H9 (cell line): ENCODE measurements around the gene HTRA3. TPM values are rescaled to one million over a fixed set of nuclear protein-coding genes. Genes with fewer than 3 reads are reported as not detected.
"Not testable (repeated sequence)": the region's sequence is repeated elsewhere in the genome, so short reads cannot be mapped to it uniquely, and the experiment has no call there.

Experiments used
- DNase-seq: peaks from one replicate; pipeline ENCODE4 v3.0.0-alpha.2; 2017
- H2AFZ ChIP-seq: one replicate; pipeline ENCODE4 v1.6.1; 2013; ENCODE audit warnings: mild to moderate bottlenecking, low read length, control low read depth, moderate library complexity
- H2AK5ac ChIP-seq: 2 replicates; pipeline ENCODE4 v1.6.1; 2013; ENCODE audit warnings: low read length, control low read depth, mixed read lengths; ENCODE audit not compliant: insufficient read length
- H2BK120ac ChIP-seq: one replicate; pipeline ENCODE4 v1.6.1; 2013; ENCODE audit warnings: low read depth, mild to moderate bottlenecking, low read length, control low read depth, inconsistent platforms; ENCODE audit not compliant: poor library complexity, severe bottlenecking
- H2BK12ac ChIP-seq: 2 replicates; pipeline ENCODE4 v1.6.1; 2013; ENCODE audit warnings: low read length, control low read depth, mixed read lengths, low read depth; ENCODE audit not compliant: insufficient read length
- H2BK15ac ChIP-seq: 2 replicates; pipeline ENCODE4 v1.6.1; 2013; ENCODE audit warnings: low read depth, low read length, control low read depth
- H2BK20ac ChIP-seq: one replicate; pipeline ENCODE4 v1.6.1; 2013; ENCODE audit warnings: low read depth, mild to moderate bottlenecking, low read length, control low read depth, inconsistent platforms; ENCODE audit not compliant: poor library complexity, severe bottlenecking
- H2BK5ac ChIP-seq: 2 replicates; pipeline ENCODE4 v1.6.1; 2013; ENCODE audit warnings: low read length, control low read depth, mixed read lengths; ENCODE audit not compliant: insufficient read length
- H3K14ac ChIP-seq: 2 replicates; pipeline ENCODE4 v1.6.1; 2013; ENCODE audit warnings: low read length, control low read depth; ENCODE audit not compliant: insufficient read depth
- H3K18ac ChIP-seq: 2 replicates; pipeline ENCODE4 v1.6.1; 2013; ENCODE audit warnings: low read depth, mild to moderate bottlenecking, mixed read lengths, low read length, control low read depth; ENCODE audit not compliant: insufficient read length
- H3K23ac ChIP-seq: 2 replicates; pipeline ENCODE4 v1.6.1; 2013; ENCODE audit warnings: low read length, control low read depth, mixed read lengths, low read depth; ENCODE audit not compliant: insufficient read length
- H3K23me2 ChIP-seq: 2 replicates; pipeline ENCODE4 v1.6.1; 2013; ENCODE audit warnings: low read depth, mild to moderate bottlenecking, mixed read lengths, low read length, control low read depth; ENCODE audit not compliant: insufficient read length, poor library complexity, severe bottlenecking
- H3K27ac ChIP-seq: 2 replicates; pipeline ENCODE4 v1.5.1; 2013; ENCODE audit warnings: low read length, control low read depth, mixed read lengths, low read depth; ENCODE audit not compliant: insufficient read length
- H3K27me3 ChIP-seq: 2 replicates; pipeline ENCODE4 v1.6.1; 2013; ENCODE audit warnings: low read length, control low read depth, inconsistent platforms; ENCODE audit not compliant: insufficient read depth
- H3K4ac ChIP-seq: 2 replicates; pipeline ENCODE4 v1.6.1; 2013; ENCODE audit warnings: low read depth, mild to moderate bottlenecking, control low read depth, inconsistent platforms, low read length, moderate library complexity
- H3K4me1 ChIP-seq: 2 replicates; pipeline ENCODE4 v1.6.1; 2013; ENCODE audit warnings: low read length, control low read depth, inconsistent platforms; ENCODE audit not compliant: insufficient read depth
- H3K4me2 ChIP-seq: 2 replicates; pipeline ENCODE4 v1.6.1; 2013; ENCODE audit warnings: low read length, control low read depth, mixed read lengths; ENCODE audit not compliant: insufficient read length, insufficient read depth
- H3K56ac ChIP-seq: 2 replicates; pipeline ENCODE4 v1.6.1; 2013; ENCODE audit warnings: low read depth, mild to moderate bottlenecking, mixed read lengths, low read length, control low read depth; ENCODE audit not compliant: insufficient read length
- H3K79me1 ChIP-seq: 2 replicates; pipeline ENCODE4 v1.6.1; 2013; ENCODE audit warnings: low read depth, mild to moderate bottlenecking, moderate library complexity, low read length, control low read depth, inconsistent platforms; ENCODE audit not compliant: insufficient read depth, poor library complexity, severe bottlenecking
- H3K79me2 ChIP-seq: 2 replicates; pipeline ENCODE4 v1.6.1; 2013; ENCODE audit warnings: low read length, control low read depth, inconsistent platforms; ENCODE audit not compliant: insufficient read depth
- H3K9ac ChIP-seq: 2 replicates; pipeline ENCODE4 v1.6.1; 2013; ENCODE audit warnings: low read length, control low read depth, mixed read lengths; ENCODE audit not compliant: insufficient read length; ENCODE audit errors: extremely low read depth
- H3K9me3 ChIP-seq: one replicate; pipeline ENCODE4 v1.6.1; 2013; ENCODE audit warnings: low read depth, low read length, inconsistent platforms; ENCODE audit not compliant: control insufficient read depth
- H3T11ph ChIP-seq: one replicate; pipeline ENCODE4 v1.6.1; 2013; ENCODE audit warnings: mild to moderate bottlenecking, low read length, control low read depth, inconsistent platforms
- H4K20me1 ChIP-seq: one replicate; pipeline ENCODE4 v1.6.1; 2013; ENCODE audit not compliant: control insufficient read depth, insufficient read length, insufficient read depth
- H4K5ac ChIP-seq: 2 replicates; pipeline ENCODE4 v1.6.1; 2013; ENCODE audit warnings: low read depth, mild to moderate bottlenecking, mixed read lengths, low read length, control low read depth; ENCODE audit not compliant: insufficient read length
- H4K8ac ChIP-seq: replicated peaks from 2 replicates; pipeline ENCODE4 v1.6.1; 2013; ENCODE audit warnings: low read length, control low read depth, mixed read lengths, low read depth; ENCODE audit not compliant: insufficient read length
- H4K91ac ChIP-seq: 2 replicates; pipeline ENCODE4 v1.6.1; 2013; ENCODE audit warnings: low read depth, mild to moderate bottlenecking, moderate library complexity, mixed read lengths, low read length, control low read depth; ENCODE audit not compliant: insufficient read length
- H3K27ac Mint-ChIP-seq, 3 experiments: 2 replicates in 2 of 3; 3 replicates in 1 of 3; pipeline ENCODE4 v1.8.0; 2020 to 2021; ENCODE audit warnings: mixed read lengths in 3 of 3, mild to moderate bottlenecking in 1 of 3, moderate library complexity in 1 of 3
- H3K27me3 Mint-ChIP-seq: 2 replicates; pipeline ENCODE4 v1.8.0; 2021; ENCODE audit warnings: low read depth, mild to moderate bottlenecking, moderate library complexity, mixed read lengths
- H3K36me3 Mint-ChIP-seq, 3 experiments: 2 replicates in 2 of 3; 3 replicates in 1 of 3; pipeline ENCODE4 v1.8.0; 2020 to 2021; ENCODE audit warnings: low read depth in 3 of 3, mixed read lengths in 3 of 3; ENCODE audit not compliant: insufficient read depth in 1 of 3
- H3K4me1 Mint-ChIP-seq, 2 experiments: 2 replicates each; pipeline ENCODE4 v1.8.0; 2020; ENCODE audit warnings: mixed read lengths in 2 of 2
- H3K4me3 Mint-ChIP-seq, 2 experiments: 2 replicates in 1 of 2; 3 replicates in 1 of 2; pipeline ENCODE4 v1.8.0; 2020 to 2021; ENCODE audit warnings: mild to moderate bottlenecking in 2 of 2, mixed read lengths in 2 of 2, moderate library complexity in 1 of 2
- H3K9me3 Mint-ChIP-seq, 2 experiments: 2 replicates in 1 of 2; 3 replicates in 1 of 2; pipeline ENCODE4 v1.8.0; 2020; ENCODE audit warnings: mild to moderate bottlenecking in 2 of 2, mixed read lengths in 2 of 2, moderate library complexity in 1 of 2
- CTCF ChIP-seq: fragments of 200-600 bp; sonication (generic); conservative IDR thresholded peaks from 3 replicates; pipeline ENCODE4 v1.8.0; 2021; ENCODE audit warnings: antibody characterized with exemption, mild to moderate bottlenecking
- WGBS: extraction: QIAGEN DNeasy Blood & Tissue Kit; methylation state at CpG from one replicate; pipeline ENCODE4 v1.1.7; 2013; ENCODE audit warnings: missing lambda C conversion rate, low lambda C conversion rate, mixed read lengths; ENCODE audit not compliant: insufficient read length; ENCODE audit errors: extremely low coverage; 5-methylcytosine and 5-hydroxymethylcytosine counted together
- total RNA-seq: library from RNA; stranded (reverse); gene quantifications from 2 replicates; pipeline ENCODE4 v1.2.1, GENCODE V29; 2021

The HTRA3 gene
- total RNA-seq, 1 experiment from 2014 or later: 3.0 TPM

GRCh38 chr4:8348071-8348470 is 78.5 kb downstream of the HTRA3 start:
- no peaks in the 10 kb centered on the region for H3K27me3 ChIP-seq
- no peak overlapping the region for H2AK5ac ChIP-seq
- H3K23me2 ChIP-seq: no peaks in the 10 kb centered on the region
- H3K36me3 Mint-ChIP-seq: no peaks in the 10 kb centered on the region; a peak in 1 of 7 replicates
- no peak overlapping the region for H3K4me3 Mint-ChIP-seq
- no peak overlapping the region; a peak in 1 of 7 replicates for H3K27ac Mint-ChIP-seq
- no peak overlapping the region for H2AFZ ChIP-seq
- no peaks in the 10 kb centered on the region for H4K20me1 ChIP-seq
- no peak overlapping the region for H3K4ac ChIP-seq
- no peaks in the 10 kb centered on the region for H3K9me3 Mint-ChIP-seq
- H3K23ac ChIP-seq: no peak overlapping the region
- no peak for DNase-seq
- no peak overlapping the region for H3K27ac ChIP-seq
- H3K27me3 Mint-ChIP-seq: peaks cover 48% of the 10 kb centered on the region
- no peaks in the 10 kb centered on the region for H3K9me3 ChIP-seq
- no peak overlapping the region for H4K91ac ChIP-seq
- H3T11ph ChIP-seq: no peak overlapping the region
- no peak overlapping the region for H3K9ac ChIP-seq
- H3K4me2 ChIP-seq: no peak overlapping the region
- no peak overlapping the region for H3K56ac ChIP-seq
- H4K5ac ChIP-seq: no peak overlapping the region
- WGBS: no CpG with 5 or more reads among the region's 6 CpGs
- no peak overlapping the region for H2BK15ac ChIP-seq
- no peak for TF ChIP-seq CTCF
- H4K8ac ChIP-seq: no peak overlapping the region
- H3K4me1 ChIP-seq: no peaks in the 10 kb centered on the region
- no peak overlapping the region for H2BK5ac ChIP-seq
- peaks cover 24 to 26% of the 10 kb centered on the region in 2 experiments for H3K4me1 Mint-ChIP-seq
- H3K18ac ChIP-seq: no peak overlapping the region
- H3K79me2 ChIP-seq: no peaks in the 10 kb centered on the region
- H3K79me1 ChIP-seq: no peaks in the 10 kb centered on the region
- H2BK20ac ChIP-seq: no peak overlapping the region
- no peak overlapping the region for H2BK120ac ChIP-seq
- no peak overlapping the region for H2BK12ac ChIP-seq
- no peak overlapping the region; the same call in 1 of the 2 replicates for H3K14ac ChIP-seq

GRCh38 chr4:8349236-8349635 is 79.7 kb downstream of the HTRA3 start:
- H3K14ac ChIP-seq, H3K27ac ChIP-seq, H2BK20ac ChIP-seq, H3K9me3 ChIP-seq, H3K27me3 ChIP-seq, H4K8ac ChIP-seq, H3K9ac ChIP-seq, H3K4ac ChIP-seq, DNase-seq, H3K36me3 Mint-ChIP-seq, H2AK5ac ChIP-seq, H3K4me2 ChIP-seq, H3K23ac ChIP-seq, H4K20me1 ChIP-seq, H4K91ac ChIP-seq, H2BK15ac ChIP-seq, H2BK5ac ChIP-seq, H3K18ac ChIP-seq, H3K9me3 Mint-ChIP-seq, H3T11ph ChIP-seq, H3K79me2 ChIP-seq, H3K4me3 Mint-ChIP-seq, H2AFZ ChIP-seq, H3K23me2 ChIP-seq, H3K4me1 ChIP-seq, H3K27ac Mint-ChIP-seq, H3K56ac ChIP-seq, H2BK120ac ChIP-seq, H3K79me1 ChIP-seq, H2BK12ac ChIP-seq, H4K5ac ChIP-seq: not testable (repeated sequence)
- WGBS: no CpG with 5 or more reads among the region's 11 CpGs
- H3K27me3 Mint-ChIP-seq: peaks cover 48% of the 10 kb centered on the region
- H3K4me1 Mint-ChIP-seq: peaks cover 24 to 25% of the 10 kb centered on the region in 2 experiments
